ENCODE data around the gene BMPR2. TPM values are rescaled to one million over a fixed set of nuclear protein-coding genes. Genes with fewer than 3 reads are reported as not detected.
"Not testable (repeated sequence)": the region's sequence is repeated elsewhere in the genome, so short reads cannot be mapped to it uniquely, and the experiment has no call there.

The BMPR2 gene
- total RNA-seq, 1 experiment from 2014 or later, result 10.0 TPM

- POLR2A ChIA-PET (ENCODE audit: unreplicated experiment), result no interaction called here
- Histone ChIP-seq H3K9ac (ENCODE audit: low read length) (no peak overlapping the region), H3K4me2 (ENCODE audit: low read length) (no peak overlapping the region), H3F3A (ENCODE audit: low read length, unreplicated experiment) (no peaks in the 10 kb centered on the region), H2AFZ (ENCODE audit: low read length) (no peak overlapping the region), H3K27me3 (ENCODE audit: low read length) (no peaks in the 10 kb centered on the region), H3K36me3 (ENCODE audit: low read depth, low read length) (no peaks in the 10 kb centered on the region), H3K9me3 (ENCODE audit: low read length) (no peaks in the 10 kb centered on the region), H3K4me3 (ENCODE audit: low read length) (no peak overlapping the region), H4K20me1 (ENCODE audit: low read length) (no peaks in the 10 kb centered on the region), H3K4me1 (ENCODE audit: insufficient read depth, low read length) (no peaks in the 10 kb centered on the region), H3K27ac (ENCODE audit: low read length) (no peak overlapping the region), H3K79me2 (ENCODE audit: low read length) (no peaks in the 10 kb centered on the region), H3K9me2 (replicated peaks; ENCODE audit: low read length) (no peaks in the 10 kb centered on the region)
- BruUV-seq (replicated peaks), result no TSS peak
- DNase-seq (no peak), ATAC-seq (no peak)
- CTCF ChIA-PET, result no interaction called here
- intact Hi-C loops (cut with micrococcal nuclease), result no loop called here
- TF ChIP-seq EZH2phosphoT487 (IDR thresholded peaks at IDR 0.05; ENCODE audit: borderline replicate concordance, low read length) (no peak), EZH2 (IDR thresholded peaks at IDR 0.05; ENCODE audit: low read length, unreplicated experiment) (no peak), CTCF (conservative IDR thresholded peaks at IDR 0.05; ENCODE audit: low read depth, low read length) (no peak)
Measured at GRCh38 chr2:202566286-202566685, 190.2 kb downstream of the BMPR2 start.

- H3K4me2 ChIP-seq (ENCODE audit: low read length), result no peak overlapping the region
- no peak overlapping the region; the same call in 1 of the 2 replicates for H3K27ac ChIP-seq (ENCODE audit: low read length)
- no TSS peak for BruUV-seq (replicated peaks)
- no peaks in the 10 kb centered on the region for H4K20me1 ChIP-seq (ENCODE audit: low read length)
- ChIA-PET CTCF (interaction anchor here (0.6 kb wide), 2 partner anchors 135 to 298 kb away, joined by 3 to 7 read pairs; no protein-coding TSS in a partner anchor), POLR2A (ENCODE audit: unreplicated experiment) (no interaction called here)
- no peak overlapping the region for H3K4me3 ChIP-seq (ENCODE audit: low read length)
- ATAC-seq (peak; percentile 86), DNase-seq (peak; percentile 60)
- no peaks in the 10 kb centered on the region for H3K9me3 ChIP-seq (ENCODE audit: low read length)
- no peaks in the 10 kb centered on the region for H3K36me3 ChIP-seq (ENCODE audit: low read depth, low read length)
- intact Hi-C loops (cut with micrococcal nuclease), result loop anchor here (5.0 to 10.0 kb wide), 3 partner anchors 550 to 1243 kb away; no protein-coding TSS in a partner anchor
- no peaks in the 10 kb centered on the region for H3K9me2 ChIP-seq (replicated peaks; ENCODE audit: low read length)
- TF ChIP-seq EZH2phosphoT487 (IDR thresholded peaks at IDR 0.05; ENCODE audit: borderline replicate concordance, low read length) (no peak), EZH2 (IDR thresholded peaks at IDR 0.05; ENCODE audit: low read length, unreplicated experiment) (no peak), CTCF (conservative IDR thresholded peaks at IDR 0.05; ENCODE audit: low read depth, low read length) (no peak)
- H3K4me1 ChIP-seq (ENCODE audit: insufficient read depth, low read length), result no peaks in the 10 kb centered on the region; the same call in 1 of the 2 replicates
- H3K79me2 ChIP-seq (ENCODE audit: low read length), result no peaks in the 10 kb centered on the region
- H2AFZ ChIP-seq (ENCODE audit: low read length), result no peak overlapping the region
- no peaks in the 10 kb centered on the region for H3K27me3 ChIP-seq (ENCODE audit: low read length)
- no peak overlapping the region for H3K9ac ChIP-seq (ENCODE audit: low read length)
- no peaks in the 10 kb centered on the region for H3F3A ChIP-seq (ENCODE audit: low read length, unreplicated experiment)
Measured at GRCh38 chr2:202574541-202574940, 198.4 kb downstream of the BMPR2 start.

DNA sequence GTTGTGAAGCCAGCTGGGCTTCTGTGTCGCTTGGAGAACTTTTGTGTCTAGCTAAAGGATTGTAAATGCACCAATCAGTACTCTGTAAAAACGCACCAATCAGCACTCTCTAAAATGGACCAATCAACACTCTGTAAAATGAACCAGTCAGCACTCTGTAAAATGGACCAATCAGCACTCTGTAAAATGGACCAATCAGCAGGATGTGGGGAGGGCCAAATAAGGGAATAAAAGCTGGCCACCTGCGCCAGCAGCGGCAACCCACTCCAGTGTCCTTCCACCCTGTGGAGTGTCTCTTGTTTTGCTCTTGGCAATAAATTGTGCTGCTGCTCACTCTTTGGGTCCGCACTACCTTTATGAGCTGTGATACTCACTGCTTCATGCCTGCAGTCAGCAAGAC is 199.1 kb downstream of the BMPR2 start:
- intact Hi-C loops (cut with micrococcal nuclease), result loop anchor here (10.0 kb wide), 1 partner anchor 550 kb away; no protein-coding TSS in a partner anchor
- H3K27me3 ChIP-seq (ENCODE audit: low read length); H3K36me3 ChIP-seq (ENCODE audit: low read depth, low read length); DNase-seq; H4K20me1 ChIP-seq (ENCODE audit: low read length); H3K4me3 ChIP-seq (ENCODE audit: low read length); ATAC-seq; H3K9me2 ChIP-seq (replicated peaks; ENCODE audit: low read length); H3K27ac ChIP-seq (ENCODE audit: low read length); H3K79me2 ChIP-seq (ENCODE audit: low read length); CTCF ChIA-PET; H2AFZ ChIP-seq (ENCODE audit: low read length); H3K9me3 ChIP-seq (ENCODE audit: low read length); H3K9ac ChIP-seq (ENCODE audit: low read length); H3K4me2 ChIP-seq (ENCODE audit: low read length); H3K4me1 ChIP-seq (ENCODE audit: insufficient read depth, low read length); H3F3A ChIP-seq (ENCODE audit: low read length, unreplicated experiment); BruUV-seq (replicated peaks); POLR2A ChIA-PET (ENCODE audit: unreplicated experiment): not testable (repeated sequence)

All from PC-3 (cell line).